ENCODE results near the gene B3GAT1.

GRCh38 chr11:134416726-134417125, 4.7 kb upstream of the B3GAT1 start:
- TF ChIP-seq EZH2phosphoT487 (IDR thresholded peaks at IDR 0.05; ENCODE audit: insufficient read depth, low read depth) (no peak), EZH2 (IDR thresholded peaks at IDR 0.05; ENCODE audit: insufficient read depth, poor library complexity, severe bottlenecking) (no peak)

All from GM23248 (cell line).